ENCODE measurements around the gene KRT82.

- TF ChIP-seq CTCF (IDR thresholded peaks at IDR 0.05): no peak
- TF ChIP-seq POLR2A (IDR thresholded peaks at IDR 0.05): no peak
These were observed 22.0 kb upstream of the KRT82 start for GRCh38 chr12:52428121-52428520.
